Sigmoid colon (tissue), 7 donors: Measurements from ENCODE around the gene WNT1. TPM values are rescaled to one million over a fixed set of nuclear protein-coding genes. Genes with fewer than 3 reads are reported as not detected.

Experiments
- DNase-seq: peaks from one replicate; pipeline ENCODE4 v3.0.0-alpha.2; 2019
- H3K27ac ChIP-seq, 4 donors: fragments of 200-600 bp; sonication (generic); one replicate each; pipeline ENCODE4 v1.5.1; 2016 to 2019; ENCODE audit warnings: mild to moderate bottlenecking in 1 of 4
- H3K27me3 ChIP-seq, 3 donors: fragments of 200-600 bp; sonication (generic); one replicate each; pipeline ENCODE4 v1.5.1; 2019; ENCODE audit warnings: mild to moderate bottlenecking in 1 of 3
- H3K36me3 ChIP-seq, 4 donors: fragments of 200-600 bp; sonication (generic); one replicate each; pipeline ENCODE4 v1.5.1; 2016 to 2019
- H3K4me1 ChIP-seq, 4 donors: fragments of 200-600 bp; sonication (generic); one replicate each; pipeline ENCODE4 v1.5.1; 2017 to 2019
- H3K4me3 ChIP-seq, 4 donors: fragments of 200-600 bp; sonication (generic); one replicate each; pipeline ENCODE4 v1.5.1; 2017 to 2019; ENCODE audit warnings: mild to moderate bottlenecking in 2 of 4, moderate library complexity in 1 of 4
- H3K9me3 ChIP-seq, 4 donors: fragments of 200-600 bp in 3 of 4; sonication (generic) in 3 of 4; one replicate each; pipeline versions ENCODE4 v1.5.1 to v1.6.1; 2013 to 2019
- CTCF ChIP-seq, 4 experiments: fragments of 450-650 bp in 3 of 4; fragments of 200-600 bp in 1 of 4; IDR thresholded peaks; one replicate each; pipeline ENCODE4 v1.5.1; 2016 to 2019; ENCODE audit warnings: antibody characterized with exemption in 4 of 4, mild to moderate bottlenecking in 3 of 4, moderate library complexity in 2 of 4
- EP300 ChIP-seq, 4 donors: sonication (generic); formaldehyde crosslinking; IDR thresholded peaks; one replicate each; pipeline ENCODE4 v1.6.1; 2017; ENCODE audit warnings: antibody characterized with exemption in 4 of 4
- POLR2A ChIP-seq, 2 donors: fragments of 450-650 bp; IDR thresholded peaks; one replicate each; pipeline ENCODE4 v1.6.1; 2016; ENCODE audit warnings: antibody characterized with exemption in 2 of 2, mild to moderate bottlenecking in 2 of 2, moderate library complexity in 2 of 2
- POLR2AphosphoS5 ChIP-seq, 4 donors: sonication (generic); formaldehyde crosslinking; IDR thresholded peaks; one replicate each; pipeline ENCODE4 v1.6.1; 2017; ENCODE audit warnings: antibody characterized with exemption in 4 of 4
- WGBS, 2 donors: extraction: QIAGEN DNeasy Blood & Tissue Kit; methylation state at CpG; one replicate each; pipeline ENCODE4 v1.1.7; 2013; 5-methylcytosine and 5-hydroxymethylcytosine counted together
- intact Hi-C: fragments of 100-400 bp; cut with DNase I; formaldehyde crosslinking; loops from one replicate; pipeline ENCODE4 v1.15.1; 2023
- polyA plus RNA-seq, 3 donors: library from polyadenylated mRNA; stranded (reverse); fragments of 200-250 nt; gene quantifications; one replicate each; pipeline ENCODE4 v1.2.3, GENCODE V29; 2013
- total RNA-seq, 4 donors: library from RNA; depleted of rRNA; stranded (reverse); fragments of >200 nt; gene quantifications; one replicate each; pipeline ENCODE4 v1.1.0, GENCODE V29; 2016
- donor health status: healthy with polysubstance abuse.
- donor health status: Bipolar disorder and iron deficiency.
- donor health status: healthy.

WNT1 gene
- not detected for total RNA-seq
- polyA plus RNA-seq = under 1 TPM in 1 of 3 donors, not detected in 2; 0.10 TPM

GRCh38 chr12:48978291-48978740, at the start of gene WNT1:
TSS of gene WNT1 (plus strand) at chr12:48978322. CDS start at chr12:48978651, 329 bp downstream.
- whole genome bisulfite sequencing, 2 donors = 1 to 3% methylated on average over 45 of the region's 45 CpGs
- DNase-seq = no peak
- Histone ChIP-seq H3K36me3 (no peaks in the 10 kb centered on the region), H3K27ac (no peak within 1 kb of the TSS), H3K4me1 (peaks cover 0 to 42% (median 41%) of the 10 kb centered on the region in 4 donors), H3K9me3 (no peaks in the 10 kb centered on the region), H3K27me3 (peaks cover 56 to 98% (median 85%) of the 10 kb centered on the region in 3 donors), H3K4me3 (peak within 1 kb of the TSS in 3 of 4 donors; percentile 5 to 39 (median 34))
- TF ChIP-seq CTCF (IDR thresholded peaks at IDR 0.05) (peak in 1 of 4 experiments; percentile 35), EP300 (IDR thresholded peaks at IDR 0.05) (no peak)
- intact Hi-C loops = no loop called here

- no peak for DNase-seq
- TF ChIP-seq CTCF (IDR thresholded peaks at IDR 0.05) (no peak), POLR2AphosphoS5 (IDR thresholded peaks at IDR 0.05) (no peak)
- intact Hi-C loops = loop anchor here (5.0 kb wide), 1 partner anchor 53 kb away; no protein-coding TSS in a partner anchor
- H3K9me3 ChIP-seq = no peaks in the 10 kb centered on the region
- WGBS, 2 donors = 89 to 90% methylated on average over 1 of the region's 1 CpG
- no peak overlapping the region for H3K27ac ChIP-seq
- H3K4me3 ChIP-seq = no peak overlapping the region
- H3K36me3 ChIP-seq = peaks cover 5 to 43% (median 19%) of the 10 kb centered on the region in 4 donors
- H3K4me1 ChIP-seq = peaks cover 0 to 10% (median 7%) of the 10 kb centered on the region in 4 donors
- H3K27me3 ChIP-seq = no peaks in the 10 kb centered on the region
These were observed 48.6 kb upstream of the WNT1 start for GRCh38 chr12:48929551-48929950.

GRCh38 chr12:48930475-48930874, 47.6 kb upstream of the WNT1 start:
- WGBS, 2 donors = 86 to 92% methylated on average over 4 of the region's 4 CpGs

GRCh38 chr12:48932878-48933277, 45.2 kb upstream of the WNT1 start:
- no peaks in the 10 kb centered on the region for H3K27me3 ChIP-seq
- DNase-seq = no peak
- H3K36me3 ChIP-seq = peaks cover 11 to 69% (median 28%) of the 10 kb centered on the region in 4 donors
- H3K4me1 ChIP-seq = no peaks in the 10 kb centered on the region
- no peak overlapping the region for H3K4me3 ChIP-seq
- intact Hi-C loops = no loop called here
- TF ChIP-seq EP300 (IDR thresholded peaks at IDR 0.05) = no peak
- no peak for TF ChIP-seq POLR2A (IDR thresholded peaks at IDR 0.05)
- no peak for TF ChIP-seq CTCF (IDR thresholded peaks at IDR 0.05)
- H3K27ac ChIP-seq = no peak overlapping the region
- WGBS, 2 donors = 83% methylated on average over 2 of the region's 2 CpGs
- H3K9me3 ChIP-seq = no peaks in the 10 kb centered on the region

More at GRCh38 chr12:48930475-48930874, 47.6 kb upstream of the WNT1 start:
- Histone ChIP-seq H3K36me3 (peaks cover 5 to 50% (median 20%) of the 10 kb centered on the region in 4 donors), H3K4me3 (no peak overlapping the region), H3K4me1 (peaks cover 0 to 5% (median 3%) of the 10 kb centered on the region in 4 donors), H3K27ac (no peak overlapping the region), H3K27me3 (no peaks in the 10 kb centered on the region), H3K9me3 (no peaks in the 10 kb centered on the region)
- DNase-seq = no peak
- no peak for TF ChIP-seq EP300 (IDR thresholded peaks at IDR 0.05)
- intact Hi-C loops = no loop called here

GRCh38 chr12:48933664-48934311, 44.3 kb upstream of the WNT1 start:
- Histone ChIP-seq H3K4me3 (no peak overlapping the region), H3K27ac (no peak overlapping the region), H3K9me3 (no peaks in the 10 kb centered on the region), H3K36me3 (peaks cover 11 to 78% (median 37%) of the 10 kb centered on the region in 4 donors), H3K27me3 (no peaks in the 10 kb centered on the region), H3K4me1 (no peaks in the 10 kb centered on the region)
- DNase-seq = no peak
- no peak for TF ChIP-seq CTCF (IDR thresholded peaks at IDR 0.05)
- TF ChIP-seq EP300 (IDR thresholded peaks at IDR 0.05) = no peak
- TF ChIP-seq POLR2A (IDR thresholded peaks at IDR 0.05) = no peak
- no peak for TF ChIP-seq POLR2AphosphoS5 (IDR thresholded peaks at IDR 0.05)
- intact Hi-C loops = no loop called here
- 85 to 86% methylated on average over 9 of the region's 9 CpGs for WGBS, 2 donors
